NCI-H1048 (cell line): ENCODE measurements around the gene LGALS4.
"Not testable (repeated sequence)": the region's sequence is repeated elsewhere in the genome, so short reads cannot be mapped to it uniquely, and the experiment has no call there.

Experiments used
- DNase-seq: peaks from one replicate; lab custom pipeline; 2025; lab: John Stamatoyannopoulos, UW

LGALS4 gene

GRCh38 chr19:38812841-38813320 is at the start of gene LGALS4:
TSS of gene LGALS4 (minus strand) at chr19:38812945. CDS start at chr19:38812886, 59 bp downstream.
- no peak for DNase-seq

GRCh38 chr19:38861368-38861767 is 48.6 kb upstream of the LGALS4 start:
- DNase-seq = no peak

GRCh38 chr19:38859631-38860204 is 47.0 kb upstream of the LGALS4 start:
- DNase-seq = not testable (repeated sequence)

DNA sequence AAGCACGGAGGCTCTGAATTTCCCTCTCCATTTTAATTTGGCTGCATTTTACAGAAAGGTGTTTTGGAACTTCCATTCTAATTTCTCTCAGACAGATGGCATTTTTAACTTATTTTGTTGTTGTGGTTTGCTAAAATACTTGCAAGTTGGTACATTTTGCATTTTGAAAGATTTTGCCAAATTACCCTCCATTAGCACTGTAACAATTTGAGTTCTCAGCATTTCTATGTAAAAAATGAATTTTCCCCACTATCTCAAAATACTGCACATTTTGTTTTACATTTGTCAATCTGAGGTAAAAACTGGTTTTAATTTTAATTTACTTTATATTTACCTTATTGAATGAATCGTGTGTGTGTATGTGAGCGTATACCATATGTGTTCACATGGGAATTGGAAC is 44.1 kb upstream of the LGALS4 start:
- no peak for DNase-seq

DNA sequence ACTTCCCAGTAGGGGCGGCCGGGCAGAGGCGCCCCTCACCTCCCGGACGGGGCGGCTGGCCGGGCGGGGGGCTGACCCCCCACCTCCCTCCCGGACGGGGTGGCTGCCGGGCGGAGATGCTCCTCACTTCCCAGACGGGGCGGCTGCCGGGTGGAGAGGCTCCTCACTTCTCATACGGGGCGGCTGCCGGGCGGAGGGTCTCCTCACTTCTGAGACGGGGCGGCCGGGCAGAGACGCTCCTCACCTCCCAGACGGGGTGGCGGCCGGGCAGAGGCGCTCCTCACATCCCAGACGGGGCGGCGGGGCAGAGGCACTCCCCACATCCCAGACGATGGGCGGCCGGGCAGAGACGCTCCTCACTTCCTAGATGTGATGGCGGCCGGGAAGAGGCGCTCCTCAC is 43.0 kb upstream of the LGALS4 start:
- not testable (repeated sequence) for DNase-seq

GRCh38 chr19:38854961-38855360 is 42.2 kb upstream of the LGALS4 start:
- not testable (repeated sequence) for DNase-seq

DNA sequence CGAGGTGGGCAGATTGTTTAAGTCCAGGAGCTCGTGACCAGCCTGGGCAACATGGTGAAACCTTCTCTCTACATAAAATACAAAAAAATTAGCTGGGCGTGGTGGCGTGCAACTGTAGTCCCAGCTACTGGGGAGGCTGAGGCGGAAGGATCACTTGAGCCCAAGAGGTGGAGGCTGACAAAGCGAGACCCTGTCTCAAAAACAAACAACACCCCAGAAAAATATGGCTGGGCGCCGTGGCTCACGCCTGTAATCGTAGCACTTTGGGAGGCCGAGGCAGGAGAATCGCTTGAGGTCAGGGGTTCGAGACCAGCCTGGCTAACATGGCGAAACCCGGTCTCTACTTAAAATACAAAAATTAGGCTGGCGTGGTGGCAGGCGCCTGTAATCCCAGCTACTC is 40.5 kb upstream of the LGALS4 start:
- DNase-seq = no peak

GRCh38 chr19:38852231-38853044 is 39.7 kb upstream of the LGALS4 start:
- DNase-seq = no peak

DNA sequence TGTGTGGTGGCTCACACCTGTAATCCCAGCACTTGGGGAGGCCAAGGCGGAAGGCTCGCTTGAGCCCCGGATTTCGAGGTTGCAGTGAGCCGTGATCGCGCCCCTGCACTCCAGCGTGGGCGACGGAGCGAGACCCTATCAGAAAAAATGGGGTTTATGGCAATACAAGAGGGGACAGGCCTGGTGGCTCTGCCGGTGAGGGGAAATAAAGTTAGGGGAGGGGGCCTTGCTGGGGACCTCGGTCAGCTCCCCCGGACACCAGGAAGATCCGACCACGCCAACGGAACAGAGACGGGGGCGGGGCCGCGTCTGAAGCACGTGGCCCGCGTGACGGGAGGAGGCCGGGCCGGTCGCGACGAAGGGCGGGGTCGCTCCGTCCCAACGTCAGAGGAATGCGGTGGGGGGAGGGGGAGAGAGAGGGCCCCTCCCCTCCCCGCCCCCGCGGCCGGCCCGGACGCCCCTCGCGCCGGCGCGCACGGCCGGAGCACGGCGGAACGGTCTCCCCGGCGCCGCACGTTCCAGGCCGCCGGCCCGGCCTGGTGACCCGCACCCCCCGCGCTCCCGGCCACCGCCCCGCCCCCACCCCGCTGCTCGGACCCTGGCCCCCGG is 39.0 kb upstream of the LGALS4 start:
- peak; percentile 82 for DNase-seq

- DNase-seq = no peak
Observed at GRCh38 chr19:38850976-38851621, 38.4 kb upstream of the LGALS4 start.

DNA sequence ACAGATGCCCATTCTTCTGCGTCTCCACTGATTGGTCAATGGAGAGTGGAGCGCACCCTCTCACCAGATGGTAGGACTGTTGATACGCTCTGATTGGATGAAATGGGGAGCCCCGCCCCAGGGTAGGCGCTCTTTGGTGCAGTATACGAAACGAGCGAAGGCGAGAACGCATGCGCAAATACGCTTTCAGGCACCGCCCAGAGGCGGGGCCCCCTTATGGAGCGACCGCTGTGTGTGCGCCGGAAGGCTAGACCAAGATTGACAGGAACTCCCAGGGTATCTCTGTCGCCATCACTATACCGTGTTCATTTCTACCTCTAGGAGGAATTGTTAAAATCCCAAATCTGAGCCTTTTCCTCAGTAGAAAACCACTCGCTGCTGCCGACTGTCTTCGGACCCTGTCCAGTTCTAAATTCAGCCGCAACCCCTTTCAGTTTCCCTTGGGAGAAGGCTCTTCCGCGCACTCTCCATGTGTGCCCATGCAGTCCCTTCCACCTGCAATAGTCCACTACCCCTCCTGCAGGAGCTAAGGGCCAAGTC is 37.8 kb upstream of the LGALS4 start:
- DNase-seq = no peak

- peak; percentile 99 for DNase-seq
Observed at GRCh38 chr19:38849860-38850435, 37.2 kb upstream of the LGALS4 start, which contains the start of gene HNRNPL. TSS of gene HNRNPL (minus strand) at chr19:38849986. CDS start at chr19:38849966, 20 bp downstream.

DNA sequence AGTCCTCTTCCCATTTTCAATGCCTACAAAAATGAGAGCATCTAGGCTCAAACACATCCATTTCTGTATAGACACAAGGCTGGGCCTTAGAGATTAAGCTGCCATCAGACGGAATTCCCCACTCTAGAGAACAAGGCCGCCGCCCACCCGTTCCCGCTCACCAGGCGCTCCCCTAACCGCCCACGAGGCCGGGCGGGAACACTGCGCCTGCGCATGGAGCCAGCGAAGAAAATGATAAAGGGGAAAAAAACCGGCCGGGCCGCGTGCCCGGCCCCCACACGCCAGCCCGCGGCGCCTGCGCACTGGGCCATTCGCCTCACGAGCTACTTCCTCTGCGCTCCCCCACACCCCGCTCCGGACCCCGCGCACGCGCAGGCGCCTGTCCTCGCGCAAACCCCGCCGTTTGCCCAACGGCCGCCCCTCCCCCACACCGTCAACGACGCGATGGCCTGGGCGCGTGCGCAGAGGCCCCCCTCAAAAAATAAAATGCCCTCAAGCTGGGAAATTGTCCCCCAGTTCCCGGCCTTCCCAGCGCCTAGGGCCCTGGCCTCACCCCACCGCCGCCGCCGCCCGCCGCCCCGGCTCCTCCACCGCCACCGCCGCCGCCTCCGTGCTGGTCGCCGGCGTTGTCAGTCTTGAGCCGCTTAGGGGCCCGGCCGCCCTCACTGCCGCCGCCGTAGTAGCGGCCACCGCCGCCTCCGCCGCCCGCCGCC is 36.6 kb upstream of the LGALS4 start:
- DNase-seq = peak; percentile 93

GRCh38 chr19:38848299-38849146 is 35.8 kb upstream of the LGALS4 start:
- no peak for DNase-seq

- DNase-seq = no peak
Observed at GRCh38 chr19:38846097-38846496, 33.4 kb upstream of the LGALS4 start.

DNA sequence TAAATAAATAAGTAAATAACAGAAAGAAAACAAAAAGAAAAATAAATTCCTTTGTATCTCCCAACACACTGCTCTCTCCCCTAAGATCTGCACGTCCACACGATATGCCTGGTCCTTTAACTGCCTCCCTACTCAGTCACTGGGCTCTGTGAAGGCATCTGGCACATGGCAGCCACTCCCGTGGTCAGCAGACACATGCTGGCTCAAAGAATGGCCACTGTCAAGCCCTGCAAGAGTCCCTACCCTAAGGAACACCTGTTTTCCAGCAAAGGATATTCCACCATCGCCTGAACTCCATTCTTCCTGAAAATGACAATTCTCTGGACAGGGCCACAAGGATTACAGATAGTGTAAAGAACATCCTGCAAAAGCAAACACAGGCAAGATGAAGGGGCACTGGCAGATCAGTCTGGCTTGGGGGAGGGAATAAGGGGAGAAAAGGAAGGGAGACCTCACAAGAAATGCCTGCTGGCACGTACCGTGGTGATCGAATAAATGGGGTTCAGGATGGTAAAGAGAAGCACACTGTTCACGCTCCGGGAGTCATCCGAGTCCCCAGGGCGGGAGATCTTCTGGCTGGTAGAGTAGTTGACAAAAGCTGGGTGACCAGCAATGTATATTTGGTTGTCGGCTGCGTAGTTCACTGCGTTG is 32.8 kb upstream of the LGALS4 start:
- DNase-seq = no peak

- DNase-seq = no peak
Observed at GRCh38 chr19:38844093-38844686, 31.4 kb upstream of the LGALS4 start.

DNA sequence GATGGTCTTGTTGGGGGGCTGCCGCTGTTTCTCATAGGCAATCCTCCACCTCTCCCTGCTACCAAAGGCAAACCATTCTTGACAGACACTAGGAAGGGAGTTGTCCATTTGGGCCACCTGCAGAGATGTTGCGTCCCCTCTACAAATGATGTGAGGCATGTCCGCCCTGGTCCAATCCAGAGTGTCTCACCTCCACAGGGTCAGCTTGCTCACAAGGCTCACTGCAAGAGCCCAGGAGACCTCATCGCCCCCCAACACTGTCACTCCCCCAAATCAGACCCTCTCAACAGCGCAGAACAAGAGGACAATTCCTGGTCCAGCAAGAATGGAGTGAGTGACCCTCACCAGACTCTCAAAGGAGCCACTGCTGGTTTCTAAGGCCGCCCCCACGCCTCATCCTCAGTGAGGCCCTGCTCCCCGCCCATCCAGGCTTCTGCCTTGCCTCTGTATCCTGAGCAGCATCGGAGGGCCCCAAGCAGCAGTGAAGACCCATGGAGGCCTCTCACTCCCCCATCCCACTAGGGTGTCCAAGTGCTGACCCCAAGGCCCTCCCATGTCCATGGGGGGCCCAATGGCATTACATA is 30.5 kb upstream of the LGALS4 start:
- no peak for DNase-seq
